ENCODE data around the gene SLC38A4. TPM values are rescaled to one million over a fixed set of nuclear protein-coding genes. Genes with fewer than 3 reads are reported as not detected.

Gene SLC38A4
- total RNA-seq, 1 experiment from 2014 or later, result not detected

- H3K4me1 ChIP-seq (ENCODE audit: control insufficient read depth in 1 of 2, insufficient read depth in 2 of 2, low read length in 2 of 2), result no peaks in the 10 kb centered on the region
- no TSS peak for BruUV-seq (replicated peaks)
- no peaks in the 10 kb centered on the region for H3K36me3 ChIP-seq (ENCODE audit: control insufficient read depth in 1 of 2, insufficient read depth in 2 of 2, low read length in 2 of 2)
- no peaks in the 10 kb centered on the region for H3K9me3 ChIP-seq (ENCODE audit: control insufficient read depth in 1 of 2, insufficient read depth in 1 of 2, low read depth in 1 of 2, low read length in 2 of 2)
- H3K27ac ChIP-seq (ENCODE audit: low read depth, low read length), result no peak overlapping the region
- TF ChIP-seq ZFX (IDR thresholded peaks at IDR 0.05) (no peak), FOSL1 (IDR thresholded peaks at IDR 0.05; ENCODE audit: low read depth) (no peak), ELF1 (IDR thresholded peaks at IDR 0.05; ENCODE audit: borderline replicate concordance, low read depth) (no peak)
- ATAC-seq (no peak), DNase-seq (ENCODE audit: low read depth, low spot score) (no peak)
- ChIA-PET RAD21 (ENCODE audit: low non-redundant PET in 1 of 2, low total read pairs in 2 of 2, uncharacterized antibody in 2 of 2, unreplicated experiment in 2 of 2) (no interaction called here), CTCF (no interaction called here), POLR2A (no interaction called here)
- H3K9ac ChIP-seq (ENCODE audit: low read length), result no peak overlapping the region
- no peak overlapping the region for H3K4me2 ChIP-seq (ENCODE audit: low read length)
- no peak overlapping the region for H3K4me3 ChIP-seq (replicated peaks in 1 of 2; ENCODE audit: low read depth in 1 of 2, low read length in 2 of 2)
- H3K27me3 ChIP-seq (ENCODE audit: insufficient read depth, low read length), result no peaks in the 10 kb centered on the region
- intact Hi-C loops (cut with micrococcal nuclease), result no loop called here
- no peaks in the 10 kb centered on the region for H3K9me2 ChIP-seq (ENCODE audit: insufficient read depth)
- H4K20me1 ChIP-seq (ENCODE audit: insufficient read depth), result no peaks in the 10 kb centered on the region
- no peak overlapping the region for H2AFZ ChIP-seq (ENCODE audit: low read depth, low read length, poor library complexity, severe bottlenecking)
- H3K79me2 ChIP-seq (ENCODE audit: insufficient read depth, low read length), result no peaks in the 10 kb centered on the region
These were observed 6.4 kb upstream of the SLC38A4 start for GRCh38 chr12:46832130-46832704.

GRCh38 chr12:46831335-46832129 is 5.7 kb upstream of the SLC38A4 start:
- POLR2A ChIA-PET, result no interaction called here

More at GRCh38 chr12:46831335-46832129, 5.7 kb upstream of the SLC38A4 start:
- Histone ChIP-seq H3K4me3 (replicated peaks in 1 of 2; ENCODE audit: low read depth in 1 of 2, low read length in 2 of 2) (no peak overlapping the region), H3K9ac (ENCODE audit: low read length) (no peak overlapping the region), H3K4me2 (ENCODE audit: low read length) (no peak overlapping the region), H3K79me2 (ENCODE audit: insufficient read depth, low read length) (no peaks in the 10 kb centered on the region), H3K27ac (ENCODE audit: low read depth, low read length) (no peak overlapping the region), H3K4me1 (ENCODE audit: control insufficient read depth in 1 of 2, insufficient read depth in 2 of 2, low read length in 2 of 2) (no peaks in the 10 kb centered on the region), H3K9me2 (ENCODE audit: insufficient read depth) (no peaks in the 10 kb centered on the region), H3K9me3 (ENCODE audit: control insufficient read depth in 1 of 2, insufficient read depth in 1 of 2, low read depth in 1 of 2, low read length in 2 of 2) (no peaks in the 10 kb centered on the region), H4K20me1 (ENCODE audit: insufficient read depth) (no peaks in the 10 kb centered on the region), H3K36me3 (ENCODE audit: control insufficient read depth in 1 of 2, insufficient read depth in 2 of 2, low read length in 2 of 2) (no peaks in the 10 kb centered on the region), H2AFZ (ENCODE audit: low read depth, low read length, poor library complexity, severe bottlenecking) (no peak overlapping the region), H3K27me3 (ENCODE audit: insufficient read depth, low read length) (no peaks in the 10 kb centered on the region)
- ATAC-seq (no peak), DNase-seq (ENCODE audit: low read depth, low spot score) (no peak)
- BruUV-seq (replicated peaks), result no TSS peak
- TF ChIP-seq ZNF274 (IDR thresholded peaks at IDR 0.05; ENCODE audit: low read depth, low read length) (no peak), TCF7L2 (IDR thresholded peaks at IDR 0.05; ENCODE audit: borderline replicate concordance, extremely low read depth, insufficient read depth, insufficient read length) (no peak), MAX (IDR thresholded peaks at IDR 0.05) (no peak), RAD21 (IDR thresholded peaks at IDR 0.05; ENCODE audit: low read depth) (no peak), ZFX (IDR thresholded peaks at IDR 0.05) (no peak), EGR1 (IDR thresholded peaks at IDR 0.05; ENCODE audit: low read depth) (no peak), POLR2AphosphoS5 (IDR thresholded peaks at IDR 0.05; ENCODE audit: low read depth, low read length) (no peak), POLR2A (IDR thresholded peaks at IDR 0.05; ENCODE audit: borderline replicate concordance, extremely low read depth, insufficient read depth, insufficient read length) (no peak), SIN3A (IDR thresholded peaks at IDR 0.05; ENCODE audit: low read depth) (no peak), EZH2phosphoT487 (IDR thresholded peaks at IDR 0.05; ENCODE audit: borderline replicate concordance) (no peak), JUND (IDR thresholded peaks at IDR 0.05) (no peak), ATF3 (IDR thresholded peaks at IDR 0.05) (no peak), YY1 (IDR thresholded peaks at IDR 0.05; ENCODE audit: extremely low read depth, insufficient replicate concordance, low read depth, low read length) (no peak), SP1 (IDR thresholded peaks at IDR 0.05; ENCODE audit: low read depth) (no peak), ELF1 (IDR thresholded peaks at IDR 0.05; ENCODE audit: borderline replicate concordance, low read depth) (no peak), CEBPB (IDR thresholded peaks at IDR 0.05; ENCODE audit: low read depth) (no peak), CTCF (IDR thresholded peaks at IDR 0.05 in 2 of 3, conservative IDR thresholded peaks at IDR 0.05 in 1 of 3; ENCODE audit: borderline replicate concordance in 1 of 3, insufficient read depth in 1 of 3, low read depth in 2 of 3, low read length in 2 of 3) (no peak)
- ChIA-PET CTCF (no interaction called here), RAD21 (ENCODE audit: low non-redundant PET in 1 of 2, low total read pairs in 2 of 2, uncharacterized antibody in 2 of 2, unreplicated experiment in 2 of 2) (no interaction called here)
- intact Hi-C loops (cut with micrococcal nuclease), result no loop called here

All from HCT116 (cell line).